ENCODE results near the gene RBFOX2. TPM values are rescaled to one million over a fixed set of nuclear protein-coding genes. Genes with fewer than 3 reads are reported as not detected.

The RBFOX2 gene
- total and polyA plus RNA-seq, 8 donors: 12.9 to 33.7 (median 16.7) TPM

DNA sequence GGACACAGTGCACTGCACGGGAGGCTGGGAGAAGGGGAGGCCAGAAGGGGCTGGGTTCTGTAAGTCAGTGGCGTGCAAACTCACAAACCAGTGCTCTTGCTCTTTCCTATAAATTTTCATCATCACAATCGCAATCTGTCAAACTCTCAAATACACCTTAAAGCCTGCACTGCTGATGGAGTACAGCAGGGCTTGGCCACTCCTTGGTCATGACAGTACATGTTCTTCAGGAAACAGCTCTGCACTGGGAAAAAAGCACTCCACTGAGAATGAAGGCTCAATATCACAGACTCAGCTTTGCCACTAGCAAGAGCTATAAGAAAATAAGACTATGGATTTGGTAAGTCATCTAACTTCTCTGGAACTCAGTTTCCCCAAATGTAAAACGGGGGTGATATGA lies 111.0 kb downstream of the RBFOX2 start:
- FAIRE-seq (no peak), DNase-seq (no peak), ATAC-seq (no peak)
- Histone ChIP-seq H3K36me3 (no peaks in the 10 kb centered on the region), H3K4me1 (peaks cover 3 to 29% (median 25%) of the 10 kb centered on the region in 3 donors), H3K9me3 (no peaks in the 10 kb centered on the region), H3K27ac (no peak overlapping the region), H3K27me3 (no peaks in the 10 kb centered on the region), H3K4me3 (no peak overlapping the region)
- intact Hi-C loops (cut with DNase I): no loop called here
- TF ChIP-seq, protein P1, sequence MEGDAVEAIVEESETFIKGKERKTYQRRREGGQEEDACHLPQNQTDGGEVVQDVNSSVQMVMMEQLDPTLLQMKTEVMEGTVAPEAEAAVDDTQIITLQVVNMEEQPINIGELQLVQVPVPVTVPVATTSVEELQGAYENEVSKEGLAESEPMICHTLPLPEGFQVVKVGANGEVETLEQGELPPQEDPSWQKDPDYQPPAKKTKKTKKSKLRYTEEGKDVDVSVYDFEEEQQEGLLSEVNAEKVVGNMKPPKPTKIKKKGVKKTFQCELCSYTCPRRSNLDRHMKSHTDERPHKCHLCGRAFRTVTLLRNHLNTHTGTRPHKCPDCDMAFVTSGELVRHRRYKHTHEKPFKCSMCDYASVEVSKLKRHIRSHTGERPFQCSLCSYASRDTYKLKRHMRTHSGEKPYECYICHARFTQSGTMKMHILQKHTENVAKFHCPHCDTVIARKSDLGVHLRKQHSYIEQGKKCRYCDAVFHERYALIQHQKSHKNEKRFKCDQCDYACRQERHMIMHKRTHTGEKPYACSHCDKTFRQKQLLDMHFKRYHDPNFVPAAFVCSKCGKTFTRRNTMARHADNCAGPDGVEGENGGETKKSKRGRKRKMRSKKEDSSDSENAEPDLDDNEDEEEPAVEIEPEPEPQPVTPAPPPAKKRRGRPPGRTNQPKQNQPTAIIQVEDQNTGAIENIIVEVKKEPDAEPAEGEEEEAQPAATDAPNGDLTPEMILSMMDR (IDR thresholded peaks at IDR 0.05): no peak
- WGBS, 2 donors: 92 to 96% methylated on average over 4 of the region's 4 CpGs

DNA sequence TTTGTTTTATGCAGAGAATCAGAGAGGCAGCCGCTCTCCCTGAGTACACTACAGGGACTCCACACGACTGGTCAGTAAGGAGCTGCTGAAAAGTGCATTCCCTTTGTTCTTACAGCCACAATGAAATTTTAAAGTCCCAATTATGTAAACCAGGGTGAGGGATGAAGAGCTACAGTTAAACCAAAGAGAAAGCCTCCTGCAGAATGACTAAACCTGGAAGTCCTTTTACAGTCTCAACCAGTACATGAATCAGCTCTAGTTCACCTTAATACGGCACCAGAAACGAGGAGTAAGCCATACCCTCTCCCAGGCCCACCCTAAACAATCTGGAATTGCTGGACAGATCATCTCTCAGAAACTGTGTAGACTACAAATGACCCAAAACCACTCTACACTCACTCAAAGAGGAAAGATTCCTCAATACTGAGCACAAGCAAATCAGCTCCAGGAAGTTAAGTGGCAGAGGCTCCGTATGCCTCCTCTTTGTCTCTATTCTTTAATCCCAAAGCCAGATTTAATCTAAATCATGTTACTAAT lies 113.1 kb downstream of the RBFOX2 start:
- no peaks in the 10 kb centered on the region for H3K36me3 ChIP-seq

DNA sequence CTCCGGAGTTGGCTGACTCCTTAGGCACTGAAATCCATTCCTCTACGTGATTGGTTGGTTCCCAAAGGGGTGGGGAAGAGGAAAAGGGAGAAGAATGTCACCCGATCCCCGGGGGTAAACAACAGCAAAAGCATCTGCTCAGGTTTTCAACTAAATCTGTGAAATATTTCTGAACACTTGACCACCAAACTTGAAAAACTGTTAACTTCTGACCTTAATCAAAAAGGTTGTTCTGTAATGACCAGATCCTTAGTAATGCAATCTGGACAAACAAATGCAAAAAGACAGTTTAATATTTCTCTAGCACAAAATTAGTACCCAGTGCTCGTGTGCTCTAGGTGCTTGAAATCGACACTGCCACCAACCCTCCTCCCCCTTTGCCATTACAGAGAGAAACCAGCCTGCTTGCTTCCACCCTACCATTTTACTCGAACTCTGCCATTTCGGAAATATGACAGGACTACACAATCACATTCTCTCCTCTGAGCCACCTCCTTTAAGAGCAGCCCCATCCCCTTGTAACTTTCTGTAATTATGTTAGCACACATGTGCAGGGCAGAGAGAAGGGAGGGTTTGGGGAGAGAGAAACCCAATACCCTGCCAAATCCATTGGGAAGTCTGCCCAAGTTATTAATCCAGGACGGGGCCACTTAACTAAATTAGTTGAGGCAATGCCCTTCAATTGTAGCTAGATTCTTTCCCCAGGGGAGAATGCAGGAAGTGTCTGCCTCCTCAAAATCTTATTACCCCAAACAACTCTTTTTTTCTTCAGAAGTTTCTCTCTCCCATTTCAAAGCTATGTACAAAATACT lies 113.8 kb downstream of the RBFOX2 start:
- peak overlapping the region; percentile 5 to 37 (median 27) for H3K4me3 ChIP-seq
- DNase-seq: peak in 4 of 6 donors; percentile 40 to 82 (median 76)
- peak overlapping the region; percentile 47 to 81 (median 62) for H3K27ac ChIP-seq
- intact Hi-C loops (cut with DNase I): no loop called here
- H3K27me3 ChIP-seq: no peaks in the 10 kb centered on the region
- WGBS, 2 donors: 1% methylated on average over 9 of the region's 9 CpGs
- no peaks in the 10 kb centered on the region for H3K9me3 ChIP-seq
- H3K4me1 ChIP-seq: peaks cover 11 to 37% (median 35%) of the 10 kb centered on the region in 3 donors
- ATAC-seq: peak; percentile 95 to 98 (median 96)
- TF ChIP-seq, protein P1 (IDR thresholded peaks at IDR 0.05): no peak
- FAIRE-seq: peak; percentile 97
- H3K36me3 ChIP-seq: no peaks in the 10 kb centered on the region

More for the DNA sequence above, 113.1 kb downstream of the RBFOX2 start:
- WGBS, 2 donors: 11 to 16% methylated on average over 5 of the region's 5 CpGs
- FAIRE-seq (no peak), DNase-seq (no peak), ATAC-seq (peak; percentile 15 to 46 (median 27))
- Histone ChIP-seq H3K4me3 (peak overlapping the region in 2 of 4 donors; percentile 34 to 37), H3K9me3 (no peaks in the 10 kb centered on the region), H3K27ac (peak overlapping the region; percentile 47 to 81 (median 62)), H3K27me3 (no peaks in the 10 kb centered on the region), H3K4me1 (peaks cover 10 to 32% (median 30%) of the 10 kb centered on the region in 3 donors)
- TF ChIP-seq, protein P1 (IDR thresholded peaks at IDR 0.05): no peak
- intact Hi-C loops (cut with DNase I): no loop called here

DNA sequence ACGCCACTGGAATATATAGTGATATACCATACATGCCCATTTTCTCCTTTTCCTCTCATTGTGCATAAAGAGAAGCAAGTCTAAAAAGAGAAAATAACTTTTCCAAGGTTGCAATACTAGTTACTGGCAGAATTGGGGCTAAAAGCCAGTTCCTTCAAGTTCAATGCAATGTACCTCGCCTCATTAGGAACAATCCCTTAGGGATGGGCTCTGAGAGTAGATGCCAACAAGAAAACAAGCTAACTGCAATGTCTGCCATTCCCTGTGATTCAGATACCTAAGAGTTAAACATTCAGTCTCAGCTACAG lies 114.3 kb downstream of the RBFOX2 start:
- DNase-seq: no peak
- no peaks in the 10 kb centered on the region for H3K36me3 ChIP-seq
- FAIRE-seq: no peak
- H3K4me1 ChIP-seq: peaks cover 11 to 40% (median 38%) of the 10 kb centered on the region in 3 donors
- no peaks in the 10 kb centered on the region for H3K9me3 ChIP-seq
- intact Hi-C loops (cut with DNase I): no loop called here
- H3K4me3 ChIP-seq: no peak overlapping the region
- no peaks in the 10 kb centered on the region for H3K27me3 ChIP-seq
- 3 to 17% methylated on average over 2 of the region's 2 CpGs for WGBS, 2 donors
- no peak for ATAC-seq
- TF ChIP-seq, protein P1 (IDR thresholded peaks at IDR 0.05): no peak
- H3K27ac ChIP-seq: peak overlapping the region; percentile 34 to 81 (median 49)

DNA sequence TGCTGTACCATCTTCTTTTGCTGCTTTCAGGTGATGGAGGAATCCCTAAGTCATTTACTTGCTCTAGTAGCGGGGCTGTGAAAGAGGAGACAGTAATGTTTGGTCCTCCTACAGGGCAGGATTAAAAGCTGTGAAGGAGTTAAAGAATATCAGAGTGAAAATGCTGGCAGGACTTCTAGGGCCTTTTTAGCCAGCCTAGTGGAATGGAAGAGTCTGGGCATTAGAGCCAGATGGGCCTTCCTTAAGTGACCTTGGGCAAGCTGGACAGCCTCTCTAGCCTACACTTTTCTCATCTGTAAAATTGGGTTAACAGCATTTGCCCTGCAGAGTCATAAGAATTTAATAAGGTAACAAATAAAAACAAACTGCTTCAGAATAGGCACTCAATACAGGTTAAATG lies 114.7 kb downstream of the RBFOX2 start:
- TF ChIP-seq, protein P1 (IDR thresholded peaks at IDR 0.05): no peak
- Histone ChIP-seq H3K36me3 (no peaks in the 10 kb centered on the region), H3K4me3 (no peak overlapping the region), H3K9me3 (no peaks in the 10 kb centered on the region), H3K4me1 (peaks cover 11 to 40% (median 38%) of the 10 kb centered on the region in 3 donors), H3K27me3 (no peaks in the 10 kb centered on the region), H3K27ac (peak overlapping the region; percentile 34 to 81 (median 49))
- ATAC-seq (peak in 3 of 4 donors; percentile 2 to 21 (median 9)), DNase-seq (no peak), FAIRE-seq (no peak)
- intact Hi-C loops (cut with DNase I): no loop called here
- WGBS, 2 donors: 72 to 78% methylated on average over 1 of the region's 1 CpG

Data from pancreas (tissue), 10 donors.